Hematopoietic multipotent progenitor cell treated with erythropoietin and hydrocortisone succinate and interleukin-3 and kit ligand, for 8 days (in vitro differentiated cells): ENCODE data around the gene AJUBA.
"Not testable (repeated sequence)": the region's sequence is repeated elsewhere in the genome, so short reads cannot be mapped to it uniquely, and the experiment has no call there.

Experiments
- DNase-seq: peaks from one replicate; pipeline ENCODE4 v3.0.0-alpha.2; 2015

The AJUBA gene

GRCh38 chr14:22982477-22983245 is at the start of gene AJUBA:
Gene AJUBA, minus strand, starts transcription at chr14:22982551. Its CDS starts 285 bp downstream, at chr14:22982266.
- DNase-seq = peak; percentile 86

GRCh38 chr14:23030936-23031335 is 48.6 kb upstream of the AJUBA start:
- DNase-seq = no peak

DNA sequence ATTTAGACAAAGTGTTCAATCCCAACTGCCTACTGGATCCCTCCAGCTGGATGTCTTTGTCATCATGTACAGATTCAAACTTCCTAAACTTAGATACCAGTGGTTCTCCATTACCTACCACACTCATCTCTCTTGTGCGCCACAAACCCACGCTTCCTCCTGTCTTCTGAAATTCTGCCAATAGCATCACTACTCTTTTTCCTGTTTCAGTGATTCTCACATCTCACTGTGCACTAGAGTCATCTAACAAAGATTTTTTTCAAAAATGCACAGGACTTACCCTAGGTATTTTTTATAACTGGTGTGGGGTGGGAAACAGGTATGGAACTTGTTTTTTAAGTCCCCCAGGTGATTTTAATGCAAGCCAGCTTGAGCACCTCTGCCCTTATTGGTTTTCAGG is 46.4 kb upstream of the AJUBA start:
- no peak for DNase-seq

GRCh38 chr14:23025151-23025814 is 42.9 kb upstream of the AJUBA start:
- DNase-seq = no peak

- no peak for DNase-seq
These were observed 42.3 kb upstream of the AJUBA start for GRCh38 chr14:23024612-23025075.

DNA sequence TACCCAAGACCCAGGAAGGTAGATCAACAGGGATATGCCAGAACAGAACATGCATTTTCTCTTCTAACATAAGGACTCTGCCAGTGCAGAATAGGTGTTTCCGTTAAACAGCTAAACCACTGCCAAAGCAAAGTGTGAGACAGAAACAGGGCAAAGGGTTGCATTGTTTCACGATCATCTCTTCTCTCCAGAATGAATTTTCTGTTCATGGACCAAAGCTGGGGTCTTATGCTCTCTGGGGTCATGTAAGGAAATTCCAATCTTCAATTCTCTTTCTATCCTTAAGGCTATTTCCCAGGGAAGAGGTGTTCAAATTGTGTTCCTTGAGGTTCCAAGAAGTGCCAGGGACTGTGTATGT is 41.4 kb upstream of the AJUBA start:
- no peak for DNase-seq

- DNase-seq = no peak
These were observed 40.9 kb upstream of the AJUBA start for GRCh38 chr14:23023022-23023794.

GRCh38 chr14:23021889-23022442 is 39.6 kb upstream of the AJUBA start:
- DNase-seq = no peak

GRCh38 chr14:23021434-23021833 is 39.1 kb upstream of the AJUBA start:
- DNase-seq = no peak

DNA sequence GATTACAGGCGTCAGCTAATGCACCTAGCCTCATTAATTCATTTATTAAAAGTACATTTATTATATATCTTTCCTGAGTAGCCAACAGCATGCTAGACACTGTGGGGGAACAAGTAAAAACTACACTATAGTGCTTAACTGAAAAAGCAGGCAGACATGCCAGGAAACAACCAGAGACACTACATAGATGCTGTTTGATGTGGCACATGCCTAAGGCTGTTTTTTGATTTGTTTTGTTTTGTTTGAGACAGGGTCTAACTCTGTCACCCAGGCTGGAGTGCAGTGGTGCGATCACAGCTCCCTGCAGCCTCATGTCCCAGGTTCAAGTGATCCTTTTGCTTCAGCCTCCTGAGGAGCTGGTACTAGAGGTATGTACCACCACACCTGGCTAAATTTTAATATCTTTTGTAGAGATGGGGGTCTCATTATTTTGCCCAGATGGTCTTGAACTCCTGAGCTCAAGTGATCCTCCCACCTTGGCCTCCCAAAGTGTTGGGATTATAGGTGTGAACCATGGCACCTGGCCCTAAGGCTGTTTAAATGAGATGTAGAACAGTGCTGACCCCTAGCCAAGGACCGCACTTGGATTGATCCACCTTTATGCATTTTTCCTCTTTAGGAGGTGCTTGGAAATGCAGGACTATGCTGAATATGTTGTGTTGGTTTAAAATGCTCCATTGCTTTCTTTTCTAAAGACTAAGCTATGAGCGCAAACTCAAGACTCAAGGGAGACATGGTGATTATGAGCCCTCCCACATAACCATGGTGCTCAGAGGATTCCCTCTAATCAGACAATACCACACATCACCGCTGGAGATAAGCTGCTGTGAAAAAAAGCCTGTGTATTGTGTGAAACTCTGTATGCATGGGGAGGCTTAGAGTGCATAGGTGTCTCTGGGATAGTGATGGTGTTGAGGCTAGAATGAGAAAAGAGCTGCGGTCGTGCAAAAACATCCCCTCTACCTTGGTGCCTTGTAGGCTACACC is 38.1 kb upstream of the AJUBA start:
- peak; percentile 90 for DNase-seq

DNA sequence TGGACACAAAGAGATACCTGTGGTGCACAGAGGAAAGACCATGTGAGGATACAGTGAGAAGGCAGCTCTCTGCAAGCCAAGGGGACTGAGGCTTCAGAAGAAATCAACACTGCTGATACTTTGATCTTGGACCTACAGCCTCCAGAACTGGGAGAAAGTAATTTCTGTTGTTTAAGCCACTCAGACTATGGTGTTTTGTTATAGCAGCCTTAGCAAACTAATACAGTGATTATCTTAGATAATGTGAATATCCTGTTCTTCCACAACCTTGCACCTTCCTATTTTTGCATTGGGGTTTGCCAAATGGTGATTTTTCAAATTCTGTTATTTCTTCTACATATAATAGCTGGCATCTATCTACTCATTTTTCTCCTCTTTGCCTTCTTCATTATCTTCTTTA is 35.8 kb upstream of the AJUBA start:
- no peak for DNase-seq

DNA sequence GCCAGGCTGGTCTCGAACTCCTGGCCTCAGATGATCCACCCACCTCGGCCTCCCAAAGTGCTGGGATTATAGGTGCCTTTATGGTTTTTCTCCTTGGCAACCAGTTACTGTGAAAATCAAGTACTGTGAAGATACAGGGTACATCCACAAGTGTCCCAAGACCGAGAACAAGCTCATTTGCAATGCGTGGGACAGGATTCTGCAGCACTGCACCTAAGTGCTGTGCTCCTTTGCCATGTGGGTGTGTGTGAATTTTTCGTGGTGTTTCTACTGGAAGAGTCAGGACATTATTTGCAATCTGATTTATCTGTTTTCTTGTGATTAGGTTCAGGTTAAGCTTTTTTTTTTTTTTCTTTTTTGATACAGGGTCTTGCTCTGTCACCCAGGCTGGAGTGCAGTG is 34.7 kb upstream of the AJUBA start:
- no peak for DNase-seq

DNA sequence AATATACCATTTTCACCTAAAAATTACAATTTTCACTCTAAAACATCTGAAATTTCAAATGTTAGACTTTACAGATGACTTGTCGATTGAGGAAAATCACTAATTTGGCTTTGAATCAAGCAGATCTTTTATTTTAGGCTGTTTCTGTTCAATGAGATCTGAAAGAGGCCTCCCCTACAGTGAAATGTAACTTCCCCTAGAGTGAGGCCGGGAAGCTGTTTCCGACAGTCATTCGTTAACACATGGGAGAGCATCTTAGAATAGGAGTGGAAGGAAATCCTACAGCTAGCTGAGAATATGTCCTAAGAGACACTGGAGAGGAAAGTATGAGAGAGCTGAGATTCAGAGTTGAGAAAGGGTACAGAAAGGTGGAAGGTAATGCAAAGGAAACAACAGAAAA is 33.3 kb upstream of the AJUBA start:
- DNase-seq = no peak

DNA sequence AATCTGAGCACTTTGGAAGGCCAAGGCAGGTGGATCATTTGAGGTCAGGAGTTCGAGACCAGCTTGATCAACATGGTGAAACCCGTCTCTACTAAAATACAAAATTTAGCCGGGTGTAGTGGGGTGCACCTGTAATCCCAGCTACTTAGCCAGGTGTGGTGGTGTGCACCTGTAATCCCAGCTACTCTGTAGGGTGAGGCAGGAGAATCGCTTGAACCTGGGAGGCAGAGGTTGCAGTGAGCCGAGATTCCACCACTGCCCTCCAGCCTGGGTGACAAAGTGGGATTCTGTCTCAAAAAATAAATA is 31.4 kb upstream of the AJUBA start:
- not testable (repeated sequence) for DNase-seq

DNA sequence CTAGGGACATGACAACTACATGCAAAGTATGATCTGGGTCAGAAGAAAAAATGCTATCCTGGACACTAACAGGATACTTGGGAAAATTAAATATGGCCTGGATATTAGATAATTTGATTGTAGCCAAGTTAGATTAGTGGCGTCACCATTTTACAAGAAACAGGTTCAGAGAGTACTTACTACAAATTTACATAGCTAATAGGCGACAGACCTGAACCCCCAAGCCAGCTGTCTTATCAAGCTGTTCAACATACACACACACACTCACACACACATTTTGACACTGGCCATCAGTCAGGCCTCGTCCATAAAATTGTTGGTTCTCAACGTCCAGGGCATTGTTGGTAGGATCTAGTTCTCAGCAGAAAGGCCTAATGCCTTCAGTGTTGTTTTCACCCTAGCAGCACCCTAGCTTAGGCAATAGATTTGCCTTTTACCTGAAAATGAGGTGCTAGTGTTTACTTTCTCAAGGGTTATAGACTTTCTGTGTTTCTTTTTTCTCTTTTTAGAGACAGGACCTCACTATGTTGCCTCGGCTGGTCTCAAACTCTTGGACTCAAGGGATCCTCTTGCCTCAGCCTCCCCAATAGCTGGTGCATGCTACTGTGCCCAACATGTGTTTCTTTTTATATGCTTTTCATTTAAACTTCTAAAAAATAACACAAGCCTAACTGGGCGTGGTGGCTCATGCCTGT is 30.9 kb upstream of the AJUBA start:
- DNase-seq = no peak

GRCh38 chr14:23009939-23010726 is 27.8 kb upstream of the AJUBA start, which contains the start of gene C14orf93:
Gene C14orf93, minus strand, starts transcription at chr14:23010143. Its CDS starts 11,120 bp downstream, at chr14:22999023.
- peak; percentile 79 for DNase-seq

- DNase-seq = peak; percentile 27
These were observed 27.2 kb upstream of the AJUBA start for GRCh38 chr14:23009483-23009938.

DNA sequence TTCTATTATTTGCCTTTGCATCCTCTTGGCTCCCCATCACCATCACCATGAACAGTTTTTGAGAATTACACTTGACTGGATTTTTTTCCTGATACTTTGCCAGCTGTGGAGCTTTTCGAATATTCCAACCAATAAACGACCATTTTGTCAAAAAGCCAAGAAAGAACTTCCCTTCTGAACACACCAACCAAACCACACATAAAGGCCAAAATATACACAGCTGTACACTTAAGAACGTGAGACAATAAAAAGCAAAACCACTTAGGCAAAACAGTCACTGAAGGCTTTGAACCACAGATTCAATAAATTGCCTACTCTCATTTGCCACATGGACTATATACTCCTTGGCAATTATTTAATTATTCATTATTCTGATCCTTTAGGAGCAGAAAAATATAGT is 26.5 kb upstream of the AJUBA start:
- DNase-seq = peak; percentile 48

GRCh38 chr14:23006544-23007419 is 24.4 kb upstream of the AJUBA start:
- DNase-seq = peak; percentile 99

DNA sequence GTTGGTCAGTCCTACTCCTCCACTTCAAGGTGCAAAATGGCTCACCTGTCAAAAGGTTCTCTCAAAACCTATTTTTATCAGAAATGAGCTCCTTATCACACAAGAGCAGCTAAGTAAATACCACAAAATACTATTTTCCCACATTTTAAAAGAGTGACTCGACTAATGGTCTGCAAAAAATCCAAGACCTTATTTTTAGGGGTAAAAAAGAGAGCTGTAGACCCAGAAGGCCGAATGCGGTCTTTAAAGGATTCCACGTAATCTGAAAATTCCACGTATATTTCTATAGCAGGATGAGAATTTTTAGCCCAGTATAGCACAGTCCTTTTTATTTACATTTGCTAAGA is 23.8 kb upstream of the AJUBA start:
- peak; percentile 40 for DNase-seq
